Measurements from ENCODE around the gene GPA33.

The GPA33 gene

DNA sequence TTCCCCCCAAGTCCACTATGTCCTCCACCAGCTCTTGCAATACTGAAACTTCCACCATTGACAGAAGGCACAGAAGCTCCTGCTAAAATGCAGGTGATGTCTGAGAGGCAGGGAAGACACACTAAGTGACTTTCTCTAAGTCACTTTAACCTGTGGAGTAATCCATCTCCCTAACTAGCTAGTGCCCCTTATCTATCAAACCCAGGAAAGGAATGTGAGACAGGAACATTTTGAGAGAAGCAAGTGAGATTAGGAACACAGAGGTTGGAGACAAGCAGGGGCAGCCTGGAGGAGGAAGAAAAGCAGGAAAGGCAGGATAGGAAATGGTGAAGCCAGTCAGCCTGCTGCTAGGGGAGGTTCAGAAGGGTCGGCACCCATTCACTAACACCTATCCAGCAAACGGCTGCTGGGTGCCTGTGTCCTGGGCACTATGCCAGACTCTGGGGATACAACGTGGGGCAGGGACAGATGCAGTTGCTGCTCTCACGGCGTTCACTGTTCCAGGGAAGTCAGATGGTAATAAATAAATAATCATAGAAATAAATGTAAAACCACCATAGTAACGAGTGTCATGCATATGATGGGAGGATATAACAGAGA, 7.0 kb downstream of the GPA33 start:
- ChIA-PET CTCF (interaction anchor here (0.6 to 1.7 kb wide), 5 partner anchors 12 to 173 kb away, joined by 3 read pairs; no protein-coding TSS in a partner anchor), POLR2A (interaction anchor here (1.7 kb wide), 1 partner anchor 137 kb away, joined by 7 read pairs; the partner anchor contains the start of gene POU2F1)
- Histone ChIP-seq H3K4me1 (ENCODE audit: control insufficient read depth, insufficient read depth, low read length) (no peaks in the 10 kb centered on the region), H3K9me3 (ENCODE audit: control insufficient read depth, insufficient read depth, low read depth, low read length) (no peaks in the 10 kb centered on the region), H3K27ac (ENCODE audit: extremely low read depth, low read depth, low read length) (no peak overlapping the region), H3K4me3 (ENCODE audit: low read depth, low read length) (no peak overlapping the region), H3K36me3 (ENCODE audit: control insufficient read depth in 2 of 2, insufficient read depth in 1 of 2, low read length in 2 of 2) (no peaks in the 10 kb centered on the region)
- no peak for TF ChIP-seq INSM2 (tag by site-specific recombination; IDR thresholded peaks at IDR 0.05)
- TF ChIP-seq ZNF830 (tag by site-specific recombination; IDR thresholded peaks at IDR 0.05; ENCODE audit: low read depth) = no peak
- TF ChIP-seq, protein P1, sequence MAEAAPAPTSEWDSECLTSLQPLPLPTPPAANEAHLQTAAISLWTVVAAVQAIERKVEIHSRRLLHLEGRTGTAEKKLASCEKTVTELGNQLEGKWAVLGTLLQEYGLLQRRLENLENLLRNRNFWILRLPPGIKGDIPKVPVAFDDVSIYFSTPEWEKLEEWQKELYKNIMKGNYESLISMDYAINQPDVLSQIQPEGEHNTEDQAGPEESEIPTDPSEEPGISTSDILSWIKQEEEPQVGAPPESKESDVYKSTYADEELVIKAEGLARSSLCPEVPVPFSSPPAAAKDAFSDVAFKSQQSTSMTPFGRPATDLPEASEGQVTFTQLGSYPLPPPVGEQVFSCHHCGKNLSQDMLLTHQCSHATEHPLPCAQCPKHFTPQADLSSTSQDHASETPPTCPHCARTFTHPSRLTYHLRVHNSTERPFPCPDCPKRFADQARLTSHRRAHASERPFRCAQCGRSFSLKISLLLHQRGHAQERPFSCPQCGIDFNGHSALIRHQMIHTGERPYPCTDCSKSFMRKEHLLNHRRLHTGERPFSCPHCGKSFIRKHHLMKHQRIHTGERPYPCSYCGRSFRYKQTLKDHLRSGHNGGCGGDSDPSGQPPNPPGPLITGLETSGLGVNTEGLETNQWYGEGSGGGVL (tag by site-specific recombination; IDR thresholded peaks at IDR 0.05) = 0 out of 2 replicates have a peak, but pooled peaks have one; percentile 1
- TF ChIP-seq, protein P2, sequence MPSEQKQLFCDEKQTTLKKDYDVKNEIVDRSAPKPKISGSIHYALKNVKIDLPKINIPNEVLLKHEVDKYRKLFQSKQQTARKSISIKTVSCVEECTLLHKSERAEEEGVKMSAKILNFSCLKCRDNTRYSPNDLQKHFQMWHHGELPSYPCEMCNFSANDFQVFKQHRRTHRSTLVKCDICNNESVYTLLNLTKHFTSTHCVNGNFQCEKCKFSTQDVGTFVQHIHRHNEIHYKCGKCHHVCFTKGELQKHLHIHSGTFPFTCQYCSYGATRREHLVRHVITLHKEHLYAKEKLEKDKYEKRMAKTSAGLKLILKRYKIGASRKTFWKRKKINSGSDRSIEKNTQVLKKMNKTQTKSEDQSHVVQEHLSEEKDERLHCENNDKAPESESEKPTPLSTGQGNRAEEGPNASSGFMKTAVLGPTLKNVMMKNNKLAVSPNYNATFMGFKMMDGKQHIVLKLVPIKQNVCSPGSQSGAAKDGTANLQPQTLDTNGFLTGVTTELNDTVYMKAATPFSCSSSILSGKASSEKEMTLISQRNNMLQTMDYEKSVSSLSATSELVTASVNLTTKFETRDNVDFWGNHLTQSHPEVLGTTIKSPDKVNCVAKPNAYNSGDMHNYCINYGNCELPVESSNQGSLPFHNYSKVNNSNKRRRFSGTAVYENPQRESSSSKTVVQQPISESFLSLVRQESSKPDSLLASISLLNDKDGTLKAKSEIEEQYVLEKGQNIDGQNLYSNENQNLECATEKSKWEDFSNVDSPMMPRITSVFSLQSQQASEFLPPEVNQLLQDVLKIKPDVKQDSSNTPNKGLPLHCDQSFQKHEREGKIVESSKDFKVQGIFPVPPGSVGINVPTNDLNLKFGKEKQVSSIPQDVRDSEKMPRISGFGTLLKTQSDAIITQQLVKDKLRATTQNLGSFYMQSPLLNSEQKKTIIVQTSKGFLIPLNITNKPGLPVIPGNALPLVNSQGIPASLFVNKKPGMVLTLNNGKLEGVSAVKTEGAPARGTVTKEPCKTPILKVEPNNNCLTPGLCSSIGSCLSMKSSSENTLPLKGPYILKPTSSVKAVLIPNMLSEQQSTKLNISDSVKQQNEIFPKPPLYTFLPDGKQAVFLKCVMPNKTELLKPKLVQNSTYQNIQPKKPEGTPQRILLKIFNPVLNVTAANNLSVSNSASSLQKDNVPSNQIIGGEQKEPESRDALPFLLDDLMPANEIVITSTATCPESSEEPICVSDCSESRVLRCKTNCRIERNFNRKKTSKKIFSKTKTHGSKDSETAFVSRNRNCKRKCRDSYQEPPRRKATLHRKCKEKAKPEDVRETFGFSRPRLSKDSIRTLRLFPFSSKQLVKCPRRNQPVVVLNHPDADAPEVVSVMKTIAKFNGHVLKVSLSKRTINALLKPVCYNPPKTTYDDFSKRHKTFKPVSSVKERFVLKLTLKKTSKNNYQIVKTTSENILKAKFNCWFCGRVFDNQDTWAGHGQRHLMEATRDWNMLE (tag by site-specific recombination; conservative IDR thresholded peaks at IDR 0.05; ENCODE audit: low read depth) = no peak

- TF ChIP-seq, protein P3, sequence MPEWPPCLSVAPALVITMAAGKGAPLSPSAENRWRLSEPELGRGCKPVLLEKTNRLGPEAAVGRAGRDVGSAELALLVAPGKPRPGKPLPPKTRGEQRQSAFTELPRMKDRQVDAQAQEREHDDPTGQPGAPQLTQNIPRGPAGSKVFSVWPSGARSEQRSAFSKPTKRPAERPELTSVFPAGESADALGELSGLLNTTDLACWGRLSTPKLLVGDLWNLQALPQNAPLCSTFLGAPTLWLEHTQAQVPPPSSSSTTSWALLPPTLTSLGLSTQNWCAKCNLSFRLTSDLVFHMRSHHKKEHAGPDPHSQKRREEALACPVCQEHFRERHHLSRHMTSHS (tag by site-specific recombination; IDR thresholded peaks at IDR 0.05) = no peak
- TF ChIP-seq, protein P1 (tag by site-specific recombination; IDR thresholded peaks at IDR 0.05) = peak; percentile 10; the same call in 1 of the 2 replicates
- ChIA-PET POLR2A (interaction anchor here (1.7 kb wide), 1 partner anchor 138 kb away, joined by 7 read pairs; the partner anchor contains the start of gene POU2F1), CTCF (interaction anchor here (0.6 to 1.4 kb wide), 5 partner anchors 12 to 173 kb away, joined by 3 read pairs; no protein-coding TSS in a partner anchor)
- H3K9me3 ChIP-seq (ENCODE audit: control insufficient read depth, insufficient read depth, low read depth, low read length) = no peaks in the 10 kb centered on the region
- no peaks in the 10 kb centered on the region for H3K36me3 ChIP-seq (ENCODE audit: control insufficient read depth in 2 of 2, insufficient read depth in 1 of 2, low read length in 2 of 2)
- H3K4me1 ChIP-seq (ENCODE audit: control insufficient read depth, insufficient read depth, low read length) = no peaks in the 10 kb centered on the region
- H3K27ac ChIP-seq (ENCODE audit: extremely low read depth, low read depth, low read length) = no peak overlapping the region
- H3K4me3 ChIP-seq (ENCODE audit: low read depth, low read length) = no peak overlapping the region
These were observed 7.6 kb downstream of the GPA33 start for GRCh38 chr1:167082511-167083027.
